Chondrocyte (in vitro differentiated cells): ENCODE data around the gene TREML2. TPM values are rescaled to one million over a fixed set of nuclear protein-coding genes. Genes with fewer than 3 reads are reported as not detected.

Experiments
- DNase-seq: peaks from one replicate; pipeline ENCODE4 v3.0.0; 2021; ENCODE audit warnings: mixed read lengths, low spot score
- H3K27ac Mint-ChIP-seq: one replicate; pipeline ENCODE4 v1.8.0; 2021; ENCODE audit warnings: mild to moderate bottlenecking, moderate library complexity, mixed read lengths; ENCODE audit not compliant: unreplicated experiment
- H3K27me3 Mint-ChIP-seq: 2 replicates; pipeline ENCODE4 v1.8.0; 2021; ENCODE audit warnings: low read depth, mixed read lengths
- H3K36me3 Mint-ChIP-seq: 2 replicates; pipeline ENCODE4 v1.8.0; 2021; ENCODE audit warnings: low read depth, mixed read lengths
- H3K4me1 Mint-ChIP-seq: 2 replicates; pipeline ENCODE4 v1.8.0; 2021; ENCODE audit warnings: low read depth, mild to moderate bottlenecking, mixed read lengths
- H3K4me3 Mint-ChIP-seq: one replicate; pipeline ENCODE4 v1.8.0; 2021; ENCODE audit warnings: mild to moderate bottlenecking, moderate library complexity, mixed read lengths; ENCODE audit not compliant: unreplicated experiment
- H3K9me3 Mint-ChIP-seq: 2 replicates; pipeline ENCODE4 v1.8.0; 2021; ENCODE audit warnings: low read depth, mixed read lengths
- CTCF ChIP-seq: fragments of 200-600 bp; sonication (generic); IDR thresholded peaks from 2 replicates; pipeline ENCODE4 v1.5.0; 2021; ENCODE audit warnings: antibody characterized with exemption, mild to moderate bottlenecking, moderate library complexity
- total RNA-seq: library from RNA; stranded (reverse); gene quantifications from 3 replicates; pipeline ENCODE4 v1.2.1, GENCODE V29; 2021

The TREML2 gene
- total RNA-seq, 1 donor from 2014 or later: not detected

DNA sequence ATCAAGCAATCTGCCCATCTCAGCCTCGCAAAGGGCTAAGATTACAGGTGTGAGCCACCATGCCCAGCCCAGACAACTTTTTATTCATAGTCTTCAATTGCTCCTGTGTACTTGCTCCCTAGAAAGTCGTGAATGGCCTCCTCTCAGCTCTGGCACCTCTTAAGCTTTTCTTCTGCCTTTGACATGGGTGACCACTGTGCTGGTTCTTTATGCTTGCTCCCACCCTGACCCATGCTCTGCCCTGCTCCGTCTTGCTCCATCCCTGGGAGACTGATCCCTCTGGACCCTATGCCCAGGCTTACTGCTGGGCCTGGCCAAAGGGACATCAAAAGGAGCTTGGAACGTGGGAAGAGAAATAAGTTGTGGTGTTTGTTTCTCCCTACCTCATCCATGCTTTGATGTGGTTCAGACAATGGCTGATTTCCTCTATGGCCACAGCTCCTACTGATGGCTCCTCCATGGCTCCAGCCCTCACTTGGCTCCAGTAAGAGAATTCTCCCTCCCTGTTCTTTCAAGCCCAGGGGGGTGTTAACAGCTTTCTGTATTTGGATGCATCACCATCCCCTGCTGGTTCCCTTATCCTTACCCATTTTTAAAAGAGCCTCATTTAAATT is 30.3 kb downstream of the TREML2 start:
- Mint-ChIP-seq H3K27me3 (peaks cover 38% of the 10 kb centered on the region), H3K9me3 (no peaks in the 10 kb centered on the region), H3K4me3 (no peak overlapping the region), H3K4me1 (no peaks in the 10 kb centered on the region), H3K36me3 (no peaks in the 10 kb centered on the region), H3K27ac (no peak overlapping the region)
- no peak for DNase-seq
- no peak for TF ChIP-seq CTCF

DNA sequence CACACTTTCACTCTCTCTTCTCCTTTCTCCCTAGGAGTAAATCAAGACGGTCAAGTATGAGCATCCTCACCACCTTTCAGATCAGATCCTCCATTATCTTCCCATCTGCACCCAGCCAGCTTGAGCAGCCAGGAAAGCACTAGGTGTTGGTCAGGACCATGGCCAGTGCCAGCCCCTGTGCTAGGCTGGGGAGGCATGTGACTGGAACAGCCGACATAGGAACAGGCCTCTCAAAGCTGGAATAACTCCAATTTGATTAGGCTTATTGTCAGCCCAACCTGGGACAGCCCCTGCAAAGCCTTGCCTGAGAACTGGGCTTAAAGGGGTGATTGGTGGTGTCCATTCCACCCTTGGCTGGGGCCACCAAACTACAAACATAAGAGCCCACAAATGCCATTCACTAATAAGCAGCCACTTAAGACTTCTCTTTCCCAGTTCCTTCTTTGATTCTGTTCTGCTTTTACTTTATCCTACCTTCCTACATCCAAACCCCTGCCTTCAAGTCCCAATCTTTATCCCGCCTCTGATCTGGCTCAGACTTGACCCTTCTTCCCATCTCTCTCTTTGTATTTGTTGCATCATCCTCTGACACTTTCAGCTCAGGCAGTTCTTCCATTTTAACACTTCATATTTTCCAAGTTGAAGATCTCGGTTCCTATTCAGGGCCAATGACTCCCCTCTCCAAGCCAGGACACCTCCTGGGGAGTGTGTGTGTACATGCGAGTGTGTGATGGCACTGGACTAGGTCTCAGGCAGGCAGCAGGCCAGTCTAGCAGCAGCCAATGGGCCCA is 33.6 kb downstream of the TREML2 start:
- TF ChIP-seq CTCF: no peak
- DNase-seq: no peak
- no peaks in the 10 kb centered on the region for H3K4me1 Mint-ChIP-seq
- no peak overlapping the region for H3K27ac Mint-ChIP-seq
- peaks cover 40% of the 10 kb centered on the region for H3K27me3 Mint-ChIP-seq
- no peak overlapping the region for H3K4me3 Mint-ChIP-seq
- H3K9me3 Mint-ChIP-seq: no peaks in the 10 kb centered on the region
- no peaks in the 10 kb centered on the region for H3K36me3 Mint-ChIP-seq

GRCh38 chr6:41164551-41165120 is 36.3 kb downstream of the TREML2 start:
- H3K9me3 Mint-ChIP-seq: no peaks in the 10 kb centered on the region
- TF ChIP-seq CTCF: no peak
- H3K27ac Mint-ChIP-seq: no peak overlapping the region
- no peak for DNase-seq
- no peaks in the 10 kb centered on the region for H3K4me1 Mint-ChIP-seq
- no peak overlapping the region for H3K4me3 Mint-ChIP-seq
- H3K27me3 Mint-ChIP-seq: peaks cover 34% of the 10 kb centered on the region
- no peaks in the 10 kb centered on the region for H3K36me3 Mint-ChIP-seq

GRCh38 chr6:41163419-41163717 is 37.6 kb downstream of the TREML2 start:
- DNase-seq: no peak
- H3K27me3 Mint-ChIP-seq: peaks cover 34% of the 10 kb centered on the region
- TF ChIP-seq CTCF: no peak
- no peaks in the 10 kb centered on the region for H3K9me3 Mint-ChIP-seq
- no peak overlapping the region for H3K27ac Mint-ChIP-seq
- no peaks in the 10 kb centered on the region for H3K4me1 Mint-ChIP-seq
- no peaks in the 10 kb centered on the region for H3K36me3 Mint-ChIP-seq
- H3K4me3 Mint-ChIP-seq: no peak overlapping the region

- no peak for TF ChIP-seq CTCF
- no peak within 1 kb of the TSS for H3K27ac Mint-ChIP-seq
- H3K9me3 Mint-ChIP-seq: no peaks in the 10 kb centered on the region
- no peak within 1 kb of the TSS for H3K4me3 Mint-ChIP-seq
- peaks cover 2% of the 10 kb centered on the region for H3K36me3 Mint-ChIP-seq
- H3K4me1 Mint-ChIP-seq: no peaks in the 10 kb centered on the region
- peaks cover 38% of the 10 kb centered on the region for H3K27me3 Mint-ChIP-seq
- no peak for DNase-seq
Measured at GRCh38 chr6:41162687-41163418, 38.1 kb downstream of the TREML2 start, which contains the start of gene TREM2. Gene TREM2, minus strand, starts transcription at chr6:41163116. Its CDS starts 34 bp downstream, at chr6:41163082.
